22Rv1 (cell line): Measurements from ENCODE around the gene ZBTB7C.

Experiments
- ZFX ChIP-seq: fragments of 450-650 bp; IDR thresholded peaks from 2 replicates; pipeline ENCODE4 v1.6.1; 2017; ENCODE audit warnings: antibody characterized with exemption, borderline replicate concordance
- TF ChIP-seq, protein P1 (sequence below): fragments of 450-650 bp; IDR thresholded peaks from 2 replicates; pipeline ENCODE4 v1.5.1; 2017; ENCODE audit warnings: mild to moderate bottlenecking

DNA sequence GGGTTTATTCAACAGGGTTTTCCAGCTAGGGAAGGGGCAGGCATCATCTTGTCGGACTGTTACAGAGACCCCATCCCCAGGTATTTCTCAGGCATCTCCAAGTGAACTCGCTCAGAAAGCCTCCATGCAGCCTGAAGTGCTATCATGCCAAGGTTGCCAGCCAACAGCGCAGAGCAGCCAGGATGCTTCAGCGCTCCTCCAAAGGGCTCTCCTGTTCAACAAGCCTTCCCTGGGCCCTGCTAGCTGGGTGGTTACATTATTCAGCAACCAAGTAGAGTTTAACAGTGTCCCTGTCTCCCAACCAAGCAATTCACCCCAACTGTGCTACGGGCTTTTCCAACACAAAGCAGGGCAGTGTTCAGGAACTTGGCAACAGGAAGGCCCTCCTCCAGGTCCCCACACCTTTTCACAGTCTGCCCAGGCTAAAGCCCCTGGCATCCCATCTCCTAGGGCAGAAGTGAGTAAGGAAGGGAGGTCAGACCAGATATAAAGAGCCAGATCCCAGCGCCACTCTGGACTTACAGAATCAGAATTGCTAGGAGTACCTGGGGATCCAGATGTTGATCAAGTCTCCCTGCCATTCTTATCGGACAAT lies 52.9 kb downstream of the ZBTB7C start:
- TF ChIP-seq, protein P1, sequence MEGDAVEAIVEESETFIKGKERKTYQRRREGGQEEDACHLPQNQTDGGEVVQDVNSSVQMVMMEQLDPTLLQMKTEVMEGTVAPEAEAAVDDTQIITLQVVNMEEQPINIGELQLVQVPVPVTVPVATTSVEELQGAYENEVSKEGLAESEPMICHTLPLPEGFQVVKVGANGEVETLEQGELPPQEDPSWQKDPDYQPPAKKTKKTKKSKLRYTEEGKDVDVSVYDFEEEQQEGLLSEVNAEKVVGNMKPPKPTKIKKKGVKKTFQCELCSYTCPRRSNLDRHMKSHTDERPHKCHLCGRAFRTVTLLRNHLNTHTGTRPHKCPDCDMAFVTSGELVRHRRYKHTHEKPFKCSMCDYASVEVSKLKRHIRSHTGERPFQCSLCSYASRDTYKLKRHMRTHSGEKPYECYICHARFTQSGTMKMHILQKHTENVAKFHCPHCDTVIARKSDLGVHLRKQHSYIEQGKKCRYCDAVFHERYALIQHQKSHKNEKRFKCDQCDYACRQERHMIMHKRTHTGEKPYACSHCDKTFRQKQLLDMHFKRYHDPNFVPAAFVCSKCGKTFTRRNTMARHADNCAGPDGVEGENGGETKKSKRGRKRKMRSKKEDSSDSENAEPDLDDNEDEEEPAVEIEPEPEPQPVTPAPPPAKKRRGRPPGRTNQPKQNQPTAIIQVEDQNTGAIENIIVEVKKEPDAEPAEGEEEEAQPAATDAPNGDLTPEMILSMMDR, result no peak
- TF ChIP-seq ZFX, result no peak
